ENCODE results near the gene SUPT3H. TPM values are rescaled to one million over a fixed set of nuclear protein-coding genes. Genes with fewer than 3 reads are reported as not detected.

The SUPT3H gene
- total RNA-seq, 1 donor from 2014 or later, result 3.2 TPM

GRCh38 chr6:44855562-44856411 is 521.9 kb downstream of the SUPT3H start:
- peak; percentile 20 for ATAC-seq
- intact Hi-C loops (cut with DNase I), result no loop called here
- no peak for DNase-seq (ENCODE audit: missing footprints)

GRCh38 chr6:44854712-44855443 is 522.9 kb downstream of the SUPT3H start:
- intact Hi-C loops (cut with DNase I), result no loop called here
- DNase-seq (ENCODE audit: missing footprints), result no peak
- no peak for ATAC-seq

DNA sequence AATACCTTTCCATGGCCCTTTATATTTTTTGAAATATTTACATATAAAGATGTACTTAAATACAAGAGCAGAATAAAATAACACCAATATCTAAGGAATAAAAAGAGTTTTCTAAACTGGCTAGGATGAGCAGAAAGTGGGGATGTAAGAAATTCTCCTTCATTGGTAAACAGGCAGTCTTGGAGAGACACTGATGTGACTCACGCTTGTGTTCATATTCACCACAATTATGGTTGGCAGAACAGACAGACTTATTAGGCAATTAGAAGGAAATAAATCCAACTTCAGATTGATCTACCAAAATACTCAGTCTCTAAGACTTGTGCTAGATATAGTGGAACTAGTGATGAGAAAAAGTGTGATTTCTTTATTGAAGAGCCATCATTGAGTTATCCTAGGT is 526.6 kb downstream of the SUPT3H start:
- DNase-seq (ENCODE audit: missing footprints), result no peak
- peak; percentile 39 for ATAC-seq
- intact Hi-C loops (cut with DNase I), result no loop called here

GRCh38 chr6:44850312-44850711 is 527.4 kb downstream of the SUPT3H start:
- DNase-seq (ENCODE audit: missing footprints), result no peak
- ATAC-seq, result no peak
- intact Hi-C loops (cut with DNase I), result no loop called here

- intact Hi-C loops (cut with DNase I), result no loop called here
- no peak for ATAC-seq
- no peak for DNase-seq (ENCODE audit: missing footprints)
These were observed 527.9 kb downstream of the SUPT3H start for GRCh38 chr6:44849806-44850205.

GRCh38 chr6:44843734-44844133 is 534.0 kb downstream of the SUPT3H start:
- no peak for ATAC-seq
- intact Hi-C loops (cut with DNase I), result no loop called here

GRCh38 chr6:44842616-44843015 is 535.1 kb downstream of the SUPT3H start:
- DNase-seq (ENCODE audit: missing footprints), result no peak
- no peak for ATAC-seq
- intact Hi-C loops (cut with DNase I), result no loop called here

More at GRCh38 chr6:44843734-44844133, 534.0 kb downstream of the SUPT3H start:
- no peak for DNase-seq (ENCODE audit: missing footprints)

GRCh38 chr6:44841829-44842228 is 535.9 kb downstream of the SUPT3H start:
- intact Hi-C loops (cut with DNase I), result no loop called here
- no peak for ATAC-seq

DNA sequence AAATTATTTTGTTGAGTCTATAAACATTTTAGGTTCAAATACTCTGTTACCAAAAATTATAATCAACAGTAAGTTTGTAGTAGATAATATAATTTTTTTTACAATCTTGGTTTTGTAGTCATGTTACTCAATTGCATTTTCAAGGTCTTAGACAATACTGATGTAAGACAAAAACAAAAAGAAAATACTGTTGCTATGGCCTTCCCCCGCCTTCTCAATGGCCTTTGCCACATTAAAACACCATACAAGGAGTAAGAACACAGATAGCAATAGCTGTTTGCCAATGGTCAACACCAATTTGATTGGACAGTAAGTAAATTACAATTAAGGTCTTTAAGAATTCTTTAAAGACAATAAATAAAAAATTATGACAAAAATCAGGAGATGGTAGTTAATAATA is 540.0 kb downstream of the SUPT3H start:
- ATAC-seq (no peak), DNase-seq (ENCODE audit: missing footprints) (no peak)
- intact Hi-C loops (cut with DNase I), result no loop called here

More at GRCh38 chr6:44841829-44842228, 535.9 kb downstream of the SUPT3H start:
- DNase-seq (ENCODE audit: missing footprints), result no peak

GRCh38 chr6:44837255-44837654 is 540.5 kb downstream of the SUPT3H start:
- intact Hi-C loops (cut with DNase I), result no loop called here
- ATAC-seq (no peak), DNase-seq (ENCODE audit: missing footprints) (no peak)

GRCh38 chr6:44833248-44833647 is 544.5 kb downstream of the SUPT3H start:
- DNase-seq (ENCODE audit: missing footprints) (no peak), ATAC-seq (no peak)
- intact Hi-C loops (cut with DNase I), result no loop called here

DNA sequence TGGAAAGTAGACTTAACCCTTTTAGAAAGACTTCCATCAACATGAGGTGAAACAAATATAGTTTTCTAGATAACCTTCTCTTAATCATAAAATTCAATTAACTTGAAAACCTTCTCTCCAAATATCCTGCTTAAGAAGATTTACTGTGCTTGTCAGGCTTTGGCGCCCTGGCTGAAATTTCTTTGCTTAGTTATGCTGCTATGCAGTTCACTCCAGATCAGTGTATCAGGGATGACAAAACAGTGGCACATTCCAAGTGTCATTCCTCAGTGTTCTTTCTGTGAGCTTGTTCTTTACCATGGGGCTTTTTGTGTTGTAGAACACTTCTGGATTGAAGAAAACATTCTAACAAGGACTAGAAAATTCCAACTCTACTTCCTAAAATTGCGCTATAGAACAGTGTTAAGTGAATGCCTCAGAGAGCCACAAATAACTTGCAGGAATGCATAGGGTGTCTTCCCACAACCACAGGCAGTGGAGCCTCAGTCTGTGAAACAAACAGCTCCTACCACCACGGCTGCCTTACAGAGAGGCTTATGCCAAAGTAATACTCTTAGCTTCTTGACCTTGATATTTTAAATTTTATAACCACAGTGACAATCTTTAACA is 546.6 kb downstream of the SUPT3H start:
- DNase-seq (ENCODE audit: missing footprints) (no peak), ATAC-seq (no peak)
- intact Hi-C loops (cut with DNase I), result no loop called here

DNA sequence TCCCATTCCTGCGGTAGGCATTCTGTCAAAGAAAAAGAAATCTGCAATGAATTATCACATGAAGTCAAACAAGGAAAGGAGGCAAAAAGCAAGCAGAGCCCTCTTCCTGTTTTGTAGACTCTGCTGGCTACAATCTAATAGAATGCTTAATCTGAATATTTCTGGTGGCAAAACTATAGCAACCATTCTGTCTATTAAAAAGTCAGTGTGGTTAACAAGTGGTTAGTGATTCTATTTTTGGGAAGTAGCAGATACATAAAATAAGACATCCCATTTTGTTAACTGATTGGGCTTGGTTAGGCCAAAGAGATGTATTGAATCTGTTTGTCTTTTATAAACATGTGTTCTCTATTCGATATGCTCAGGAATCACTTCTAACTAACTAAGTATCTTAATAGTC is 547.9 kb downstream of the SUPT3H start:
- DNase-seq (ENCODE audit: missing footprints), result no peak
- intact Hi-C loops (cut with DNase I), result no loop called here
- ATAC-seq, result no peak

DNA sequence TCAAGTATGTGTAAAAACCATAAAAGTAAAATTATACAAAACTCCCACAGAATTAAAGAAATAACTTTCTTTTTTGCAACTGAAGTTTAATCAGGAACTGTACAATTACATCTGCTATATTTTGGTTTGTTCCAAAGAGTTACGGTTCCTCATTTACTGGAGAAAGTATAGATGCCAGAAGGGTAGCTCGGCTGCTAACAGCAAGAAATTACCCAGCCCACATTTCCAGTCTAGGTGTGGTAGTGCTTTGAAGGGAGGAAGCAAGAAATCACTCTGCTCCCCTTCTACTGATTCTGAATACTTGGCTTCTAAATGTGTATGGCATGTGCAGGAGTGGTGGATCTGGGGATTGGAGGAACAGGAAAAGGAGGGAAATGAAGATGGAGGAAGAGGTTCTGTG is 549.0 kb downstream of the SUPT3H start:
- ATAC-seq, result no peak
- intact Hi-C loops (cut with DNase I), result no loop called here
- no peak for DNase-seq (ENCODE audit: missing footprints)

- no peak for DNase-seq (ENCODE audit: missing footprints)
- intact Hi-C loops (cut with DNase I), result no loop called here
- no peak for ATAC-seq
These were observed 551.6 kb downstream of the SUPT3H start for GRCh38 chr6:44826025-44826676.

DNA sequence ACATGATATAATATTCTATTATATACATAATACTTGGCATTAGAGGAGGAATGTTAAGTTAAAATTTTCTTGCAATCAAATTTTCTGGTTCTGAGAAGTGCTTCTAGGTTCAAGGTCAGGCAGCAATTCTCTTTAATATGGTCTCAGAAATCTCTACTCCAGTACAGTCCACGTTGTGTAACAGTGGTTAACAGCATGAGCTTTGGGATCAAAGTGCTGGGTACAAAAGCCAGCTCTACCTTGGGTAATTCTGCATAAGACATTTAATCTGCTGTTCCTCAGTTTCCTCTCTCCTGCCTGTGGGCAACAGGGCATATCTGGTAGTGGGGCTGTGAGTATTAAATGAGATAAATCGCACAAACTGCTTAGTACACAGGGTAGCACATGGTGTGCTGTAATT is 552.5 kb downstream of the SUPT3H start:
- DNase-seq (ENCODE audit: missing footprints), result no peak
- intact Hi-C loops (cut with DNase I), result no loop called here
- ATAC-seq, result no peak

DNA sequence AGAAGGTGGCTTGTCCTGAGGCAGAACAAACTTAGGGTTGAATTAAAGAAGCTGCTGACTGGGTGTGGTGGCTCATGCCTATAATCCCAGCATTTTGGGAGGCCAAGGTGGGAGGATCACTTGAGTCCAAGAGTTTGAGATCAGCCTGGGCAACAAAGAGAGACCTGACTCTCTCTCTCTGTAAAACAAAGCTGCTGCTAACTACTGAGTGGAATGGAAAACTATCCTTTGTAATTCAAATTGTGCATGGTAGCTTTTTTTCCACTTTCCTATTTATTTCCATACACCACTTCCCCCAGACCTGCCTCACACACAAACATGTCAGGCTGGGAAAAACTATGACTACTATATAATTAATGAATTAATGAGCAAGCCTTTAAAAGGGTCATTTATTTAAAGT is 553.2 kb downstream of the SUPT3H start:
- ATAC-seq (no peak), DNase-seq (ENCODE audit: missing footprints) (no peak)
- intact Hi-C loops (cut with DNase I), result no loop called here

DNA sequence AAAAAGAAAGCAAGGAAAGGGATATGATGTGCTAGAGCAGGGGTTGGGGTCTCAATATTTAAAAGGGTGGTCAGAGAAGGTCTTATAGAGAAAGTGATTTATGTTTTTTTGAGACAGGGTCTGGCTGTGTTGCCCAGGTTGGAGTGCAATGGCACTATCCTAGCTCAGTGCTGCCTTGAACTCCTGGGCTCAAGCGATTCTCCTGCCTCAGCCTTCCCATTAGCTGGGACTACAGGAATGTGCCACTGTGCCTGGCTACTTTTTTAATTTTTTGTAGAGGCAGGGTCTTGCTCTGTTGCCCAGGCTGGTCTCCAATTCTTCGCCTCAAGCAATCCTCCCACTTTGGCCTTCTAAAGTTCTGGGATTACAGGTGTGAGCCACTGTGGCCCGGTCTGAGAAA is 557.0 kb downstream of the SUPT3H start:
- ATAC-seq (no peak), DNase-seq (ENCODE audit: missing footprints) (no peak)
- intact Hi-C loops (cut with DNase I), result no loop called here

DNA sequence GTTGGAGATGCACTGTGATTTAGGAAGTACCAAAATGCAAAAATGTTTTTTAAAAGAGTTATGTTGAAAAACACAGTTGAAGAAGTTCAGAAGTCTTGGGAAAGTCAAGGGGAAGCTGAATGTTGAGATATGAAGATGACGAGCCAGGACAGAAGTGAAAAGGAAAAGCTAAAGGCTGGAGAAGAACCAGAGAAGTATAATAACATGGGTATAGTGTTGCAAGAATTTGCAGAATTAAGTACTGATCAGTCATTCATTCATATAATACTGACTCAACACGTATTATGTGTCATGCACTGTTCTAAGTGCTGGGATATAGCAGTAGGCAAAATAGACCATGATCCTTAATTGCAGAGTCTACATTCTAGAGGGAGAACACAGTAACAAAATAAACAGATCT is 557.4 kb downstream of the SUPT3H start:
- DNase-seq (ENCODE audit: missing footprints) (no peak), ATAC-seq (no peak)
- intact Hi-C loops (cut with DNase I), result no loop called here

All from Right ventricle myocardium inferior (tissue), 1 donor.